Parathyroid adenoma (tissue), 2 donors: ENCODE measurements around the gene DCTD.

Experiments used
- H2AFZ ChIP-seq: fragments of 300-600 bp; sonication (generic); one replicate; pipeline ENCODE4 v1.7.0; 2017; ENCODE audit warnings: antibody characterized with exemption, mild to moderate bottlenecking
- H3K27ac ChIP-seq: fragments of 300-600 bp; sonication (generic); one replicate; pipeline ENCODE4 v1.7.0; 2017
- H3K27me3 ChIP-seq: fragments of 300-600 bp; sonication (generic); one replicate; pipeline ENCODE4 v1.7.0; 2017; ENCODE audit warnings: low read length; ENCODE audit not compliant: control insufficient read depth, insufficient read depth
- H3K36me3 ChIP-seq: fragments of 300-600 bp; sonication (generic); one replicate; pipeline ENCODE4 v1.7.0; 2017; ENCODE audit warnings: low read length; ENCODE audit not compliant: control insufficient read depth, insufficient read depth
- H3K4me1 ChIP-seq: fragments of 300-600 bp; sonication (generic); one replicate; pipeline ENCODE4 v1.7.0; 2017; ENCODE audit warnings: control low read depth
- H3K4me2 ChIP-seq: fragments of 300-600 bp; sonication (generic); one replicate; pipeline ENCODE4 v1.7.0; 2017; ENCODE audit warnings: low read length
- H3K4me3 ChIP-seq: fragments of 300-600 bp; sonication (generic); one replicate; pipeline ENCODE4 v1.7.0; 2017; ENCODE audit warnings: low read depth, low read length
- H3K79me2 ChIP-seq: fragments of 300-600 bp; sonication (generic); one replicate; pipeline ENCODE4 v1.7.0; 2017; ENCODE audit warnings: control low read depth
- H3K9ac ChIP-seq: fragments of 300-600 bp; sonication (generic); one replicate; pipeline ENCODE4 v1.7.0; 2017; ENCODE audit warnings: mild to moderate bottlenecking
- H3K9me3 ChIP-seq: fragments of 300-600 bp; sonication (generic); one replicate; pipeline ENCODE4 v1.7.0; 2017; ENCODE audit warnings: low read length; ENCODE audit not compliant: control insufficient read depth
- CTCF ChIP-seq: fragments of 300-600 bp; sonication (generic); IDR thresholded peaks from one replicate; pipeline ENCODE4 v1.7.0; 2017; ENCODE audit warnings: antibody characterized with exemption, mild to moderate bottlenecking
- donor health status: primary hyperparathyroidism.

DCTD gene

GRCh38 chr4:182866746-182867145, 50.4 kb downstream of the DCTD start:
- no peak for TF ChIP-seq CTCF
- H3K79me2 ChIP-seq = no peaks in the 10 kb centered on the region
- H3K9me3 ChIP-seq = no peaks in the 10 kb centered on the region
- no peaks in the 10 kb centered on the region for H3K36me3 ChIP-seq
- no peak overlapping the region for H3K9ac ChIP-seq
- H3K4me3 ChIP-seq = no peak overlapping the region
- H3K27me3 ChIP-seq = no peaks in the 10 kb centered on the region
- H3K4me2 ChIP-seq = no peak overlapping the region
- no peaks in the 10 kb centered on the region for H3K4me1 ChIP-seq
- H2AFZ ChIP-seq = no peak overlapping the region
- no peak overlapping the region for H3K27ac ChIP-seq

- Histone ChIP-seq H3K4me1 (no peaks in the 10 kb centered on the region), H3K27ac (no peak overlapping the region), H3K27me3 (no peaks in the 10 kb centered on the region), H2AFZ (no peak overlapping the region), H3K4me3 (no peak overlapping the region), H3K36me3 (no peaks in the 10 kb centered on the region), H3K9me3 (no peaks in the 10 kb centered on the region), H3K4me2 (no peak overlapping the region), H3K9ac (no peak overlapping the region), H3K79me2 (no peaks in the 10 kb centered on the region)
- TF ChIP-seq CTCF = no peak
These were observed 53.7 kb downstream of the DCTD start for GRCh38 chr4:182863501-182863900.

- Histone ChIP-seq H3K27ac (no peak overlapping the region), H3K36me3 (no peaks in the 10 kb centered on the region), H3K79me2 (no peaks in the 10 kb centered on the region), H3K4me2 (no peak overlapping the region), H3K9ac (no peak overlapping the region), H3K4me3 (no peak overlapping the region), H3K9me3 (no peaks in the 10 kb centered on the region), H3K4me1 (no peaks in the 10 kb centered on the region), H3K27me3 (no peaks in the 10 kb centered on the region), H2AFZ (no peak overlapping the region)
- TF ChIP-seq CTCF = no peak
These were observed 54.3 kb downstream of the DCTD start for GRCh38 chr4:182862921-182863320.

- Histone ChIP-seq H3K79me2 (no peaks in the 10 kb centered on the region), H3K36me3 (no peaks in the 10 kb centered on the region), H3K9ac (no peak overlapping the region), H3K4me1 (no peaks in the 10 kb centered on the region), H3K27ac (no peak overlapping the region), H3K4me2 (no peak overlapping the region), H2AFZ (no peak overlapping the region), H3K4me3 (no peak overlapping the region), H3K27me3 (no peaks in the 10 kb centered on the region), H3K9me3 (no peaks in the 10 kb centered on the region)
- no peak for TF ChIP-seq CTCF
These were observed 54.9 kb downstream of the DCTD start for GRCh38 chr4:182862141-182862875.

- no peak overlapping the region for H3K9ac ChIP-seq
- no peak overlapping the region for H2AFZ ChIP-seq
- no peaks in the 10 kb centered on the region for H3K9me3 ChIP-seq
- TF ChIP-seq CTCF = no peak
- H3K4me2 ChIP-seq = no peak overlapping the region
- H3K4me1 ChIP-seq = no peaks in the 10 kb centered on the region
- H3K4me3 ChIP-seq = no peak overlapping the region
- H3K27ac ChIP-seq = no peak overlapping the region
- H3K79me2 ChIP-seq = no peaks in the 10 kb centered on the region
- no peaks in the 10 kb centered on the region for H3K36me3 ChIP-seq
- no peaks in the 10 kb centered on the region for H3K27me3 ChIP-seq
These were observed 55.8 kb downstream of the DCTD start for GRCh38 chr4:182861346-182861745.
